IMR-90 (cell line): Measurements from ENCODE around the gene FLYWCH1. TPM values are rescaled to one million over a fixed set of nuclear protein-coding genes. Genes with fewer than 3 reads are reported as not detected.

Experiments used
- ATAC-seq: fragments of 200-7000 bp; cut with Tn5 transposase; 2 replicates; pipeline ENCODE4 v1.9.1; 2020; ENCODE audit warnings: low read depth, mild to moderate bottlenecking, moderate library complexity
- BruUV-seq: library from RNA; stranded (reverse); fragments of 400-500 nt; replicated peaks from 2 replicates; lab custom pipeline; 2021; lab: Mats Ljungman, UMichigan
- CTCF ChIA-PET: fragments of 300-600 bp; formaldehyde crosslinking; extraction: SDS; loops from one replicate; lab custom pipeline; 2021; ENCODE audit warnings: antibody characterized with exemption; lab: Yijun Ruan, JAX
- POLR2A ChIA-PET: fragments of 300-600 bp; sonication (Branson Sonifier 250); formaldehyde crosslinking; loops from one replicate; lab custom pipeline; 2022; ENCODE audit warnings: antibody characterized with exemption; ENCODE audit not compliant: unreplicated experiment; lab: Charles Lee
- DNase-seq: peaks from one replicate; pipeline ENCODE4 v3.0.0; 2013
- H2AFZ ChIP-seq: replicated peaks from 2 replicates; pipeline ENCODE3; 2013; ENCODE audit warnings: low read length, mild to moderate bottlenecking; ENCODE audit not compliant: poor library complexity
- H2AK5ac ChIP-seq: 2 replicates; pipeline ENCODE4 v1.6.1; 2013; ENCODE audit warnings: low read depth, low read length, inconsistent platforms
- H2AK9ac ChIP-seq: replicated peaks from 2 replicates; pipeline ENCODE3; 2013; ENCODE audit warnings: mild to moderate bottlenecking, low read depth, low read length, moderate library complexity; ENCODE audit not compliant: poor library complexity
- H2BK120ac ChIP-seq: 2 replicates; pipeline ENCODE4 v1.6.1; 2013; ENCODE audit warnings: low read depth, low read length, inconsistent platforms
- H2BK15ac ChIP-seq: 3 replicates; pipeline ENCODE4 v1.6.1; 2013; ENCODE audit warnings: low read depth, low read length, inconsistent platforms
- H2BK20ac ChIP-seq: 2 replicates; pipeline ENCODE4 v1.6.1; 2013; ENCODE audit warnings: low read depth, mild to moderate bottlenecking, inconsistent platforms, low read length, moderate library complexity
- H2BK5ac ChIP-seq: 2 replicates; pipeline ENCODE4 v1.6.1; 2013; ENCODE audit warnings: mild to moderate bottlenecking, low read depth, low read length, inconsistent platforms; ENCODE audit not compliant: poor library complexity, severe bottlenecking
- H3K14ac ChIP-seq: replicated peaks from 2 replicates; pipeline ENCODE4 v1.6.1; 2013; ENCODE audit warnings: low read depth, low read length, inconsistent platforms
- H3K18ac ChIP-seq: 2 replicates; pipeline ENCODE4 v1.6.1; 2013; ENCODE audit warnings: low read depth, low read length, control low read depth
- H3K23ac ChIP-seq: 2 replicates; pipeline ENCODE4 v1.6.1; 2013; ENCODE audit warnings: low read depth, low read length, inconsistent platforms
- H3K27ac ChIP-seq: 2 replicates; pipeline ENCODE4 v1.5.1; 2013; ENCODE audit warnings: mild to moderate bottlenecking, control low read depth, low read length; ENCODE audit not compliant: insufficient read depth
- H3K27me3 ChIP-seq: 2 replicates; pipeline ENCODE4 v1.6.1; 2013; ENCODE audit warnings: low read length; ENCODE audit not compliant: control insufficient read depth, insufficient read depth
- H3K36me3 ChIP-seq: 2 replicates; pipeline ENCODE4 v1.6.1; 2013; ENCODE audit warnings: low read length, mixed read lengths; ENCODE audit not compliant: control insufficient read depth, insufficient read depth
- H3K4ac ChIP-seq: 2 replicates; pipeline ENCODE4 v1.6.1; 2013; ENCODE audit warnings: low read depth, low read length, inconsistent platforms
- H3K4me1 ChIP-seq: 2 replicates; pipeline ENCODE4 v1.6.1; 2013; ENCODE audit warnings: low read length, mixed read lengths; ENCODE audit not compliant: control insufficient read depth, insufficient read depth
- H3K4me2 ChIP-seq: 2 replicates; pipeline ENCODE4 v1.6.1; 2013; ENCODE audit warnings: low read depth, mild to moderate bottlenecking, control low read depth, low read length, moderate library complexity
- H3K4me3 ChIP-seq: 2 replicates; pipeline ENCODE4 v1.5.1; 2013; ENCODE audit warnings: low read depth, mild to moderate bottlenecking, control low read depth, low read length, moderate library complexity; ENCODE audit not compliant: insufficient read depth
- H3K56ac ChIP-seq: 2 replicates; pipeline ENCODE4 v1.6.1; 2013; ENCODE audit warnings: low read length, inconsistent platforms; ENCODE audit not compliant: insufficient read depth; ENCODE audit errors: extremely low read depth
- H3K79me1 ChIP-seq, 2 experiments: 2 replicates each; pipeline ENCODE4 v1.6.1; 2013; ENCODE audit warnings: low read length in 2 of 2, inconsistent platforms in 1 of 2, low read depth in 1 of 2
- H3K9ac ChIP-seq: 2 replicates; pipeline ENCODE4 v1.6.1; 2013; ENCODE audit warnings: low read depth, low read length, control low read depth
- H3K9me1 ChIP-seq: 2 replicates; pipeline ENCODE4 v1.6.1; 2013; ENCODE audit warnings: low read length, inconsistent platforms; ENCODE audit not compliant: insufficient read depth
- H3K9me3 ChIP-seq: 2 replicates; pipeline ENCODE4 v1.6.1; 2013; ENCODE audit warnings: low read length; ENCODE audit not compliant: control insufficient read depth, insufficient read depth
- H4K20me1 ChIP-seq: 2 replicates; pipeline ENCODE4 v1.6.1; 2013; ENCODE audit warnings: low read length, inconsistent platforms; ENCODE audit not compliant: insufficient read depth
- H4K5ac ChIP-seq: 2 replicates; pipeline ENCODE4 v1.6.1; 2013; ENCODE audit warnings: mild to moderate bottlenecking, low read depth, low read length, control low read depth
- H4K8ac ChIP-seq, 2 experiments: 2 replicates each; pipeline ENCODE4 v1.6.1; 2013; ENCODE audit warnings: low read depth in 2 of 2, low read length in 2 of 2, control low read depth in 1 of 2, inconsistent platforms in 1 of 2
- H4K91ac ChIP-seq: 2 replicates; pipeline ENCODE4 v1.6.1; 2013; ENCODE audit warnings: low read depth, low read length, inconsistent platforms; ENCODE audit not compliant: insufficient read depth
- FOS ChIP-seq: fragments of 150-350 bp; IDR thresholded peaks from 2 replicates; pipeline ENCODE4 v1.6.1; 2016; ENCODE audit warnings: low read depth, low read length
- MAZ ChIP-seq: IDR thresholded peaks from 2 replicates; pipeline ENCODE4 v1.6.1; 2012; ENCODE audit warnings: low read depth, mild to moderate bottlenecking, low read length, improper control_type of control experiment, moderate library complexity, borderline replicate concordance
- WGBS, 2 experiments: methylation state at CpG; one replicate each; pipeline versions ENCODE4 v1.1.5 to v1.1.7; 2013; ENCODE audit warnings: missing lambda C conversion rate in 2 of 2; ENCODE audit not compliant: insufficient read length in 1 of 2; ENCODE audit errors: extremely low coverage in 2 of 2; 5-methylcytosine and 5-hydroxymethylcytosine counted together
- dilution Hi-C: fragments of 300-500 bp; cut with HindIII; formaldehyde crosslinking; loops from one replicate; pipeline ENCODE4 v1.14.3; 2018; ENCODE audit warnings: low sequenced_read_pairs; ENCODE audit not compliant: unreplicated experiment
- in situ Hi-C: fragments of 300-500 bp; cut with MboI; formaldehyde crosslinking; loops from 3 replicates; pipeline ENCODE4 v1.14.3; 2019; ENCODE audit warnings: low sequenced_read_pairs, inconsistent platforms, mixed read lengths
- intact Hi-C: fragments of 100-400 bp; cut with micrococcal nuclease; formaldehyde crosslinking; loops from 2 replicates; pipeline ENCODE4 v1.10.0; 2022
- polyA plus RNA-seq, 3 experiments: library from polyadenylated mRNA; depleted of rRNA; stranded (reverse); fragments of >200 nt; gene quantifications; 2 replicates each; pipeline ENCODE4 v1.2.3, GENCODE V29; 2012; ENCODE audit warnings: low replicate concordance in 1 of 3
- total RNA-seq: library from RNA; depleted of rRNA; stranded (reverse); fragments of >200 nt; gene quantifications from 2 replicates; pipeline ENCODE4 v1.2.3, GENCODE V29; 2012
- TF ChIP-seq, protein P1 (sequence below): conservative IDR thresholded peaks from 2 replicates; pipeline ENCODE4 v1.5.1; 2012; ENCODE audit warnings: mild to moderate bottlenecking, low read depth, low read length, improper control_type of control experiment

Gene FLYWCH1
- total and polyA plus RNA-seq, 2 of the 4 experiments (the other 2 are of a cell fraction) = 14.3 to 25.2 TPM

DNA sequence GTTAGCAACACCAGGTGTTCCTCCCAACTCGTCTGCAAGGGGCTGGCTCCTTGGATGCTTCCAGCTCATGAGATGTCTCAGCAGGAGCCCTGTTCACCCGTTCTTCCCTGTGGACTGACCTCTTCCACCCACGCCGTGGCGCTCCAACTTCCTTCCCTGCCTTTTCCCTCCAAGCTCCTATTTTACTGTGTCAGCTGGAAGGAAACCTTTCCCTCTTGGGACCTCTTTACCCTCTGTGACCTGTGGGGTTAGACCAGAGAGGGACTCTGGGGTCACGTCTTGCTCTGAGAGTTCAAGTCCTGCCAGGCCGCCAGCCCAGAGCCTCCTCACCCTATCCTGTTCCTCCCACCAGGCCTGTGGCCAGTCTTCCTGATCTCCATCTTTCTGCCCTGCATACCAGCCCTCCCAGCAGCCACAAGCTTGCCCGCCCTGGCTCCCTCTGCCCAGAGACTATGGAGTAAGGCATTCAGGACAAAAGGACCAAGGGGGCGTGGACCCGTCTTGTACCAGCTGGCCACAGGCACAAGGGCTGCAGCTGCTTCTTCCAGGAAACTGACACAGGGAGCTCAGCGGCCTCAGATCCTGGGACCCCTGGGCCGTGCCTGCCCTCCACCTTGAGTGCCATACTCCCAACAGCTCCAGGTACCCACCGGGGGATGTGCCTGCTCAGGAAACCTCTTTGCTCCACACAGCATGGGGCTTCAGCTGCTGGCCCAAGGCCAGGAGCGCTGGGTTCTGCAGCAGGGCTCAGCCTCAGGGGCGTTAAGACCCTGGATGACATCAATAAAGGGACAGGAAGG is 60.5 kb downstream of the FLYWCH1 start (continued):
- no peak for TF ChIP-seq MAZ

DNA sequence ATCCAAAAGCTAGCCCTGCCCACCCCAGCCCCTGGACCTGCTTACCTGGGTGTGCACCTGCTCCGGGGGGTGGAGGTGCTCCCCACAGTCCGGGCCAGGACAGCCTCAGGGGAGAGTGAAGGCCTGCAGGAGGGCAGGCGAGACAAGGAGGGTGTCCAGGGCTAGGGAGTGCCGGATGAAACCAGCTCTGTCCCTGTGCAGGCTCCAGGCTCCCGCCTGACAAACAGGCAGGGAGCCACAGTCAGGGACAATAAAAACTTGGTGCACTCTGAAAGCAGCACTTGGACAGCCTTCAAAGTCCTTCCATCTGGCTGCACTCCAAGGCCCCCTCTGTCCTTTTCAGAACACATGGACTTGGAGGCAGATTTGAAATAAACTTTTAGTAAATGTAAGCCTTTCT is 61.4 kb downstream of the FLYWCH1 start:
- no peaks in the 10 kb centered on the region for H3K9me3 ChIP-seq
- H4K8ac ChIP-seq = no peak overlapping the region
- H2BK15ac ChIP-seq = no peak overlapping the region
- H3K23ac ChIP-seq = no peak overlapping the region
- no peak overlapping the region for H3K4me2 ChIP-seq
- in situ Hi-C loops (no loop called here), dilution Hi-C loops (no loop called here), intact Hi-C loops (no loop called here)
- CTCF ChIA-PET = no interaction called here
- H4K20me1 ChIP-seq = peaks cover 24% of the 10 kb centered on the region
- no peak overlapping the region for H3K27ac ChIP-seq
- DNase-seq (no peak), ATAC-seq (no peak)
- TF ChIP-seq, protein P1, sequence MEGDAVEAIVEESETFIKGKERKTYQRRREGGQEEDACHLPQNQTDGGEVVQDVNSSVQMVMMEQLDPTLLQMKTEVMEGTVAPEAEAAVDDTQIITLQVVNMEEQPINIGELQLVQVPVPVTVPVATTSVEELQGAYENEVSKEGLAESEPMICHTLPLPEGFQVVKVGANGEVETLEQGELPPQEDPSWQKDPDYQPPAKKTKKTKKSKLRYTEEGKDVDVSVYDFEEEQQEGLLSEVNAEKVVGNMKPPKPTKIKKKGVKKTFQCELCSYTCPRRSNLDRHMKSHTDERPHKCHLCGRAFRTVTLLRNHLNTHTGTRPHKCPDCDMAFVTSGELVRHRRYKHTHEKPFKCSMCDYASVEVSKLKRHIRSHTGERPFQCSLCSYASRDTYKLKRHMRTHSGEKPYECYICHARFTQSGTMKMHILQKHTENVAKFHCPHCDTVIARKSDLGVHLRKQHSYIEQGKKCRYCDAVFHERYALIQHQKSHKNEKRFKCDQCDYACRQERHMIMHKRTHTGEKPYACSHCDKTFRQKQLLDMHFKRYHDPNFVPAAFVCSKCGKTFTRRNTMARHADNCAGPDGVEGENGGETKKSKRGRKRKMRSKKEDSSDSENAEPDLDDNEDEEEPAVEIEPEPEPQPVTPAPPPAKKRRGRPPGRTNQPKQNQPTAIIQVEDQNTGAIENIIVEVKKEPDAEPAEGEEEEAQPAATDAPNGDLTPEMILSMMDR = no peak
- TF ChIP-seq FOS = no peak
- no peak overlapping the region for H3K56ac ChIP-seq
- H2AFZ ChIP-seq = no peak overlapping the region
- no peak overlapping the region for H3K14ac ChIP-seq
- BruUV-seq = no TSS peak
- no peak overlapping the region for H4K91ac ChIP-seq
- H2BK120ac ChIP-seq = no peak overlapping the region
- H3K36me3 ChIP-seq = peaks cover 2% of the 10 kb centered on the region; the same call in 1 of the 2 replicates
- POLR2A ChIA-PET = no interaction called here
- H3K4ac ChIP-seq = no peak overlapping the region
- peaks cover 16% of the 10 kb centered on the region for H3K9me1 ChIP-seq
- WGBS, 2 experiments = 78% methylated on average over 3 of the region's 5 CpGs; no CpG with 5 or more reads in 1 of the 2 experiments
- H4K5ac ChIP-seq = no peak overlapping the region
- no peak overlapping the region for H3K4me3 ChIP-seq
- H2BK20ac ChIP-seq = no peak overlapping the region
- H3K18ac ChIP-seq = no peak overlapping the region
- no peak overlapping the region for H2BK5ac ChIP-seq
- peaks cover 7 to 30% of the 10 kb centered on the region in 2 experiments for H3K79me1 ChIP-seq
- H3K9ac ChIP-seq = no peak overlapping the region
- H2AK9ac ChIP-seq = no peak overlapping the region
- no peaks in the 10 kb centered on the region for H3K27me3 ChIP-seq
- no peak overlapping the region for H2AK5ac ChIP-seq
- H3K4me1 ChIP-seq = peaks cover 3% of the 10 kb centered on the region; the same call in 1 of the 2 replicates
